ENCODE results near the gene GRIK3.
"Not testable (repeated sequence)": the region's sequence is repeated elsewhere in the genome, so short reads cannot be mapped to it uniquely, and the experiment has no call there.

The GRIK3 gene

DNA sequence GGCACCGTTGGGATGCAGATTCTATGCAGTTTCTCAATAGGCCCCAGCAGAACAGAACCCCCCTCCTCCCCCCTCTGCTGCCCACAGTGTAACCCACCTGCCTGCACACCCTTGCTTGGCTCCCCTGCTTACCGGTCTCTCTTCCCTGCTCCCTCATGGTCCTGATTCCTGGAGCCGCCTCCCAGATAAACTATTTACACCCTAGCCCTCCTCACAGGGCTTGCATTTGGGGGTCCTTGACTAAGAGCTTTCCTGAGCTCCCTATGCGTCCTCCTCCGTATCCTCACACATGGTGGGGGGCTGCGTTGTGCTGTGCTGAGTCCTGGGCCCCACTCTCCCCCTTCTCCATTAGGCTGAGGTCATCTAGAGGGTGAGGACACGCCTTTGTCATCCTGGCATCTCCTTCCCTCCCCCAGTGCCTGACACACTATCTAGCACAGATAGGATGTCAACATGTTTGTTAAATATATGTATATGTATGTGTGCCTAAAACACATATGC is 121.9 kb downstream of the GRIK3 start:
- in situ Hi-C loops (cut with MboI; ENCODE audit: low sequenced_read_pairs): no loop called here

DNA sequence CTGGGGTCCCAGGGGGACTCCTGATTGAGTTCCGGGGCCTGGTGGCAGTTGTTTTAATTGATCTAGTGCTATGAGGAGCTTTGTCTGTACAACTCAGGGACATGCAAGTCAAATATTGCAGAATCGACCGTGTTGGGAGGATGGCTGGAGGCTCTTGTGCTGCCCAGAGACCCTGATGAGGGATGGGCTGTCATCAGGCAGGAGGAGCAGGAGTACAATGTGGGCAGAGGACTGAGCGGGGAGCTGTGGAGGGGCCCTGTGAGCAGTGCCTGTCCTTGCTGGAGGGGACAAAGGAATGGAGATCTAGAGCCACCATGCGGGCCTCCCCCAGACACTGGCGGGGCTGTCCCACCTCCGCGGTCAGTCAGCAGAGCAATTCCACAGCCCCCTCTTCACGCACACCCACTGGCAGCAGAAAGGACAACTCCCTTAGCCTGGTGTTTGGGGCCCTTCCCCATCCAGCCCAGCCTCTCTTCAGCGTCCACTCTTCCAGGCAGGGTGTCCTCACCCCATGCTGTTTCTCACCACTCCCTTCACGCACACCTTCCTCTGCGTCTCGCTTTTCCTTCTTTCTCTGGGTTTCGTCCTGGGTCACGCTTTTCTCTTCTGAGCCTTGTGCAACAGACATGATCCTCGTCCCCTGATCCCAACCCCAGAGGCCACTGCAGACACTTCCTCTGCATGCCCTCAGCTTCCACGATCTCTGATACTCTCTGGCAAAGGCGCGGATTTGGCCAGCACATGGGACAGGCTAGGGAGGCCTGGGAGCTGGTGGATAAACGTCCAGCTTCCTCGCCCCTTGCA is 122.6 kb downstream of the GRIK3 start:
- in situ Hi-C loops (cut with MboI; ENCODE audit: low sequenced_read_pairs): no loop called here

DNA sequence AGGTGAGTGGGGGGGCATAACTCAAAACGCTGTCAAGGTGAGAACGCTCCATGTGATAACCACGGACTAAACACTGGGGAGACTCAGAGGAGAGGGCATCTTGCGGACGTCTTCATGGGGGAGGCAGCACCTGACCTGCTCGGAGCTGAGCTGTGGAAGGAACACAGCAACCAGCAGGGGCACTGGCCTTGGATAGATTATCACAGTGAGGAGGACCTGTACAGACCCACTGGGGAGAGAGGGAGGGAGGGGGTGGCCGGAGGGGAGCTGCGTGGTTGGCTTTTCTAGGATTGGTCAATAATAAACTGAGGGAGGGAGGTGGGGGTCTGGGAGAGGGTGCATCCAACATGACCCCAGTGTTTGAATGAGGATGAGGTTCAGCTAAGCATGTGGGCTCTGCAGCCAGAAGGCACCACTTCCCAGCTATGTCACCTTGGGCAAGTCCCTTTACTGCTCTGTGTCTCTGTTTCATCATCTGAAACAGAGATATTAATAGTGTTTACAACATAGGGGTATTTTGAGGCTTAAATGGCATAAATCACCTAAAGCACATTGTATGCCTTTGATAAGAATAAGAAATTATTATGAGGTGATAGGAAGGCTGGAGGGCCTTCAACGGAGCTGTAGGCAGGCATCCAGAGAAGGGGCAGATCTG is 123.3 kb downstream of the GRIK3 start:
- in situ Hi-C loops (cut with MboI; ENCODE audit: low sequenced_read_pairs): no loop called here

DNA sequence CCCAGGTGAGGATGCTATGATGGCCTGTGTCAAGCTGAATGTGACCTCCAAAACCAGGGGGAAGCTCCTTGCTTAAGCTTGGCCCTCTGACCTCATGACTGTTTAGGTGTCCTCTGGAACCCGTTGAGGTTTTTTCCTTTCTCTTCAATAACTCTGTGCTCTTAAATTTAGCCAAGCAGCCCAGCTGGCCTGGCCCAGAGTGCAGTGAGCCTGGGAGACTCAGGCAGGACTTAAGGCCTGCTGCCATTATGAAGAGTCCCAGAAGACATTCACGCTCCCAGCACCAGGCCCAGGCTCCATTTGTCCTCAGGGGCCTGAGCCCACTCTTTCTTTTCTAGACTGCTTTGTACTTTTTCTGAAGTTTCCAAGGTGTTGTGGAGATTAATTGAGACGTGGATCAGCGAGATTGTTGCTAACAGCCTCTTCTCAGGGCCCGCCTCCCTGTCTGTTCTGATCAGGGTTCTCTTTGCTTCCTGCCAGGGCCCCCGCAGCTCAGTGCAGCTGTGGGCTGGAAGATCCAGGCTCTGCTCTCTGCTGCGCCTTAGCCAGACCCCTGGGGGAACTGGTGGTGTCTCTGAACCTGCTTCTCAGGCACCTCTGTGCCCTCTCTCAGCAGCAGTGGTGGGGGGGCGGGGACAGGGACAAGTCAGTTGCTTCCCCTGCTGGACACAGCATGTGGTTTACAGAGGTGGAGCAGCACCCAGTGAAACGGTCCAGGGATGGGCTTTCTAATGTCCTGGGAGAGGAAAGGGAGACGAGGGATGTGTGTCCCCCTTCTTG is 124.2 kb downstream of the GRIK3 start:
- in situ Hi-C loops (cut with MboI; ENCODE audit: low sequenced_read_pairs): no loop called here

DNA sequence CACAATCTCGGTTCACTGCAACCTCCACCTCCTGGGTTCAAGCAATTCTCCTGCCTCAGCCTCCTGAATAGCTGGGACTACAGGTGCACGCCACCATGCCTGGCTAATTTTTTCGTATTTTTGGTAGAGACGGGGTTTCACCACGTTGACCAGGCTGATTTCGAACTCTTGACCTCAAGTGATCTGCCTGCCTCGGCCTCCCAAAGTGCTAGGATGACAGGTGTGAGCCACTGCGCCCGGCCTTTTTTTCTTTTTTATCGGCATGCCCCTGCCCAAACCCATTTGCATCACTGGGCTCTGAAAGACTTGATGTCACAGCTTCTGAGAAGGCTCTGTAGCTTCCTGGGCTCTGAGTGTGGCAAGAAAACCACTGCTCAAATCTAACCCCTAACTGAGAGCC is 125.0 kb downstream of the GRIK3 start:
- in situ Hi-C loops (cut with MboI; ENCODE audit: low sequenced_read_pairs): not testable (repeated sequence)

DNA sequence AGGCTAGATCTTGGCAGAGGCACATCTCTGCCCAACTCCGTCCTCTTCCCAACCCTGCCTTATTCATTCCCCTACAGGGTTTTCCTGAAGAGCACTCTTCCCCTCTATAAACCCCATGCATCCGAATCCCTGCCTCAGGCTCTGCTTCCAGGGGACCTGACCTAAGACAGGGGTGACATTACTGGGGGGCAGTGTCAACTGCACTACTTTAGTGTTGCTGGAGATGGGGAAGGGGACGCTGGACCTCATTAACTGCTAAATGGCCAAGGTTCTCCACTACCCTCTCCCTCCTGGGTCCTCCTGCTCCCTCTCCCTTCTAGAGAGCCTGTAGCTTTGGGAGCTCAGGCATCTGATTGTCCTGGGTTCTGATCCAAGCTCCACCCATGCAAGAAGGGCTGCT is 126.2 kb downstream of the GRIK3 start:
- in situ Hi-C loops (cut with MboI; ENCODE audit: low sequenced_read_pairs): no loop called here

DNA sequence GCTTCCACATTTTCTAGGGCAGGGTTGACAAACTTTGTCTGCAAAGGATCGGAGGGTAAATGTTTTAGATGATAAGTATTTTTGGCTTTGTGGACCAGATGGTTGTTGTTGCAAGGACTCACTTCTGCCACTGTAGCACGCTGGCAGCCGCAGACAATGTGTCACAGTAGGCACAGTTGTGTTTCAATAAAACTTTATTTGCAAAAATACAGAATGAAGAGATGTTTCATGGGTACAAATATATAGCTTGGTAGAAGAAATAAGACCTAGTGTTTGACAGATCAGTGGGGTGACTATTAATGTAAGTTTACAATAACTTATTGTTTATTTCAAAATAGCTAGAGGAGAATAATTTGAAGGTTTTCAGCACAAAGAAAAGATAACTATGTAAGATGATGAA is 127.8 kb downstream of the GRIK3 start:
- in situ Hi-C loops (cut with MboI; ENCODE audit: low sequenced_read_pairs): no loop called here

DNA sequence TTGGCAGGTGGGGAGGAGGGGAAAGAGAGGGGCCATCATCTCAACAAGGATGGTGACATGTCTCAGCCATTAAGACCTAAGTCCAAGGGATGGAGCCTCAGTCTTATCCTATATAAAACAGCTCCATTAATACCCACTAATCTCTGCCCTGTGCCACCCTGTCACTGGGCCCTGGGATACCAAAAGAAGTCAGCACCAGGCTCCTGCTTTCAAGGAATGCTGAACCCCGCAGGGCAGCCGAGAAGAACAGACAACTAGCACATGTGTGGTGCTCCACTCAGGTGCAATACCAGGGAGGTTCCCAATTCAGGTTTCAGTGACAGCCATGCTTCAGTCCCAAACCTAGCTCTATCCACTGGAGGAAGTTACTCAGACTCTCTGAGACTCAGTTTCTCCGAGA is 128.4 kb downstream of the GRIK3 start:
- in situ Hi-C loops (cut with MboI; ENCODE audit: low sequenced_read_pairs): no loop called here

DNA sequence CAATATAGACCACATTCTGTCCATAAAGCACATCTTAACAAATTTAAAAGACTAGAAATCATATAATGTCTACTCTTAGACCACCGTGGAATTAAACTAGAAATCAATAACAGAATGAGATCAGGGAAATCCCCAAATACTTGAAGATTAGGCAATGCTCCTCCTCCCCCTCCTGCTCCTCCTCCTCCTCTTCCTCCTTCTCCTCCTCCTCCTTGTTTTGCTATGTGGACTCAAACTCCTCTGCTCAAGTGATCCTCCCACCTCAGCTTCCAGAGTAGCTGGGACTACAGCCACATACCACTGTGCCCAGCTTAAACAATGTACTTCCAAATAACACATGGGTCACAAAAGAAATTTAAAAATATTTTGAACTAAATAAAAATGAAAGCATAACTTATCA is 134.2 kb downstream of the GRIK3 start:
- in situ Hi-C loops (cut with MboI; ENCODE audit: low sequenced_read_pairs): no loop called here

DNA sequence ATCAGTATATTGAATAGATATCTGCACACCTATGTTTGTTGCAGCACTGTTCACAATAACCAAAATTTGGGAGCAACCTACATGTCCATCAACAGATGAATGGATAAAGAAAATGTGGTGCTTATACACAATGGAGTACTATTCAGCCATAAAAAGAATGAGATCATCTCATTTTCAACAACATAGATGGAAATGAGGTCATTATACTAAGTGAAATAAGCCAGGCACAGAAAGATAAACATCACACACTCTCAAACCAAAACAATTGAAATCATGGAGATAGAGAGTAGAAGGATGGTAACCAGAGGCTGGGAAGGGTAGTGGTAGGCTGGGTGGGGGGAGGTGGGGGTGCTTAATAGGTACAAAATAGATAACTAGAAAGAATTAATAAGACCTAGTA is 136.5 kb downstream of the GRIK3 start:
- in situ Hi-C loops (cut with MboI; ENCODE audit: low sequenced_read_pairs): not testable (repeated sequence)

DNA sequence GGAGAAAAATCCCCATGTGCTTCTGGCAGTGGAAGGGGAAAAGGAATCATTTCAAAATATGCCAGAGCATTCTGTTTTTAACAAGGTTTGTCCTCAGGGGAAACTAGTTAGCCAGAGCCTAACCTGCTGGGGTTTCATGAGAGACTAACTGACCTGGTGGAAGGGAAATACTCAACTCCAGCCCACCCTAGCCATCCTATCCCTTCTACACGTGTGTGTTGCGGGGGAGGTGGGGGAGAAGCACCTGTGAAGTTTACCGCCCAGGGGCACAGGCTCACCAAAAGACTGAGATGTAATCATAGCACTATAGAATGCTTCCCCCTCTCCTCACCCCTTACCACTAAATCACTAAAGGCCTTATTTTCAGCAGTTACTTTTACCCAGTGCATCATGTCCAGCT is 139.5 kb downstream of the GRIK3 start:
- in situ Hi-C loops (cut with MboI; ENCODE audit: low sequenced_read_pairs): no loop called here

DNA sequence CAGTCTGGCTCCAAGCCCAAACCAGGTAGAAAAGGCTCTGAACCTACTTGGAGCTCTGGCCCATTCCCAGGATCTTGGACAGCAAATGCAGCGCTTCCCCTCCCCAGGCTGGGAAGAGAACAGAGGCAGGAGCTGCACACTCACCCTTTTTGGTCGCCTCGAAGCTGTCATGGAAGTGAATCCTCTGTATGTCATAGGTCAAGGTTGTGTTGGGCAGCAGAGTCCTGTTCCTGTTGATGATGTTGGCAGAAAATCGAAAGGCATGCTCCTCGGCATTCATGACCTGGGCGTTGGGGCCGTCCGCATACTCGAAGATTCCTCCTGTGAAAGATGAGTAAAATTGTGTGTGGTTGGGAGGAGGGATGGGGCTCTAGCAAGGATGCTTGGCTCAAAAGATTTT is 143.5 kb downstream of the GRIK3 start:
- in situ Hi-C loops (cut with MboI; ENCODE audit: low sequenced_read_pairs): no loop called here

DNA sequence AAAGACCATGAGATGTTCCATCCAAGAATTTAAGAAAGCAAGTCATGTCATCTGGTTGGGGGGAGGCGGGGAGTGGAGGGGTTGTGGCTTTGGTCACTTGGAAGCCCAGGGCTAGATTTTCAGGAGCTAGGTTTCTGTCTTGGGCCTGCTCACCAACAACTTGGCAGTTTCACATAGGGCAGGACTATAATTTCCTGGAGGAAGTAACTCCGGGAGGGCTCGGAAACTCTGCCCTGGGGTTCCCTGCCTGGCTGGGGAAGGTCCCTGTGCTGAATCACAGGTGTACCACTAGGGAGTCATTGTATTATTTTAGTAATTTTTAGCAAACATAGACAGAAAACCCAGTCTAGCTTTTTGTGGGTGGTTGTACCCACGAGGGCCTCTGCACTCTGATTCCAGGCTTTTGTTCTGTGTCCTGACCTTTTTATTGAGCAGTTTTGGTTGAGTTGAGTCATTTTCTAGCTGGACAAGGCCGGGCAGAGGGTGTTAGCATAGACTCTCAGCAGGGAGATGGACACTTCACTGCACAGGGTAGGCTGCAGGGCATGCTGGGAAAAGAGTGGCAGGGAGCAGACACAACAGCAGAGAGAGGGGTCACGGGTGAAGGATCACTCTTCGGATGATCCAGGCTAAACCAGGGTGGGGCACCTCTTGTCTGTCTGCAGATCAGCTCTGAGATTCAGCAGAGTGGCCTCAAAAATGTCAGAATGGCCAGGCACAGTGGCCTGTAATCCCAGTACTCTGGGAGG is 144.7 kb downstream of the GRIK3 start:
- in situ Hi-C loops (cut with MboI; ENCODE audit: low sequenced_read_pairs): no loop called here

DNA sequence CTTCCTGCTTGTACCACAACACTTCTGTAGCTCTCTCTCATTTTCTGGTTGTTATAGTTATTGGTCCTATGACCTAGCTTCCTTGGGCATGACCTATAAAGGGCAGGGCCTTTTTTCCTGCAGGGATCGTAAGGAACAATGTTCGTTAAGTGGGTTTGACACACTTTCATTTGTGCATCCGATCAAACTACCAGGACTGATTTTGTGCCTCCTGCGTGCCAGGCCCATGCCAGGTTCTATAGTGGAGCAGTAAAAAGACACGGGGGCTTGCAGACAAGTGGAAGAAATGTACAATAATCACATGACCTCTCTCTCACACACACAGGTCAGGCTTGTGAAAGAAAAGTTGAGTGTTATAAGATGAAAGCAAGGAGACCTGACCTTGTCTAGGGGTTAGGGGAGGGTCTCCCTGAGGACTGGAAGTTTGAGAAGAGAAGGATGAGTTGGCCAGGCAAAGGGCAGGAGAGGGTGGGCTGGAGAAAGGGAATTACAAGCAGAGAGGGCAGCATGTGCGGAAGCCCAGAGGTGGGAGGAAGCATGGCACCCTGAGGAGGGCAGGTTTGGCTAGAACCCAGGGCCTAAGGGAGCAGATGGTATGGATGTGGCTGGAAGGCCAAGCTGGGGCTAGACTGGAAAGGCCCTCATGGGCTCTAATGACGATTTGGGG is 145.4 kb downstream of the GRIK3 start:
- in situ Hi-C loops (cut with MboI; ENCODE audit: low sequenced_read_pairs): no loop called here

DNA sequence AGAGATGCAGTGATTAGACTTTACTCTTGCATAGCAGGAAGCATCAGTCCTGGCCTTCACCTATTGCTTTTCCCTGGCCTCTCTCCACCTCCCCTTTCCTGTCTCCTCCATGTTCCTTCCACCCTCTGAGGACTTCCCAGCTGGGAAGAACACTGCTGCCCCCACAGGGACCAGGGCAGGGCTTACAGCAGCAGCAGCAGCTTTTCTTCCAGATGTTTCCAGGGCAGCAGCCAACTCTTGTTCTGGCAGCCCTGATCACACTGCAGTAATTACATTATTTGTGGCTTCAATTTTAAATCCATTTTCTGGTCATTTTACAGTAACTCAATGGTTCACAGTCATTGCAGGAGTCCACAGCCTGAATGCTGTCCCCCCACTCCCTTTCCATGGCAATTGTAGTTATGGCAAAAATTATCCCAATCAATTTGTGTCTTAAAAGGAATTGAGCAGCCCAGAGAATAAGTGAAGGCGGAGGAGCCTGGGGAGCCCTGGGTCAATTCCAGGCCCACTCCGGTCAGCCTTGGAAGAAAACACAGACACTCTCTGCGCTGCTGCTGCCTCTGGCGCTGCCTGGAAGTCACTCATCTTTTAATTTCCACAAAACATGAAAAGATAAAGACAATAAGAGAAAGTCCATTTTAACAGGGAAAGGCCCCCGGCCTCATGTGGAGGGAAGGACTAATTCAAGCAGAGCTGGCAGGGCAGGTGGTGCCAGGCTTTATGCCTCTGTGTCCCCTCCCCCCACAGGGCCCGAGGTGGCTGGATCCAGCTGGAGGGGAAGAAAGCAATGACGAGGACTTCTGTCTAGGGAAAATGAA is 148.6 kb downstream of the GRIK3 start:
- in situ Hi-C loops (cut with MboI; ENCODE audit: low sequenced_read_pairs): no loop called here

DNA sequence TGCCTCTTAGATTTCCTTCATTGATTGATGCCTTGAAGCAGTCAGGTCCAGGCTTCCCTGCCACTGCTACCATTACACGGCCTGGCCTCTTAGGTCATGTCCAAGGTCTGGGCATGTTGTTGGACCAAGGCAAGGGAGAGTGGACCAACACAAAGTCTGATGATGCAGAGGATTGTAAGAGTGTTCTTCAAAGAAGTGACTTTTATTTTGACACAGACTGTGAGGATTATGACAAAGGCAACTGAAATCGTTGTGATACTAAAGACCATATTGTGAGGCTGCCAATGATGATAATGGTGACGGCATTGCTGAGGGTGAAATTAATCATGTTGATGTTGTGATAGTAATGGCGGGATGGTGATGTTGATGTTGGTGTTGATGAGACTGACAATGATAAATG is 149.5 kb downstream of the GRIK3 start:
- in situ Hi-C loops (cut with MboI; ENCODE audit: low sequenced_read_pairs): no loop called here

DNA sequence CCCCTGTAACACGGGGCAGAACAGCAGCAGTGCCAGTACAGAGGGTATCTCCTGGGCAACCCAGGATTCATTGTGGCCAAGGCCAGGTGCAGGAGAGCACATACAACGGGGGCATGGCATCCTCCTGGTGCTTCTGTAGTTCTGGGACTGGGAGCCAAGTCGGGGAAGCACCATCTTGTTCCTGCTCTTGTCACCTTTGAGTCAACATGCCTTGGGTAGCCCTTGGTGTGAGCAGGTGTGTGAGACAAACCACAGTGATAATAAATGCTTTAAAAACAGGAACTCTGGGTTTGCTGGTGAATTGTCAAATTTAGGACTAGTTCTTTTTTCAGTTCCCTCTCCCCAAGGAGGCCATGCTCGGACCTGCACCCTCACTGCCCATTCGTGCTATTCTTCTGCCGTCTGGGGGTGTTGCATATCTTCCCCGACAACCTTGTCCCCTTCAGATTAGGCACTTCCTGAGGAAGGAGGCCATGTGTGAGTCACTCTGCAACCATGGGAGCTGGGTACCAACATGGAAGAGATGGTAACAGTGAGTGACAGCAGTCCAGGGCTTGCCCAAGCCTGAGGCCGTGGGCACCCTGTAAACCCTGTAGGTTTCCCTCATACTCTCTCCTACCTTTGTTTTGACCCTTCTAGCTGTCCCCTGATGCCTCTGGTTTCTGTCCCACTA is 150.2 kb downstream of the GRIK3 start:
- in situ Hi-C loops (cut with MboI; ENCODE audit: low sequenced_read_pairs): no loop called here

DNA sequence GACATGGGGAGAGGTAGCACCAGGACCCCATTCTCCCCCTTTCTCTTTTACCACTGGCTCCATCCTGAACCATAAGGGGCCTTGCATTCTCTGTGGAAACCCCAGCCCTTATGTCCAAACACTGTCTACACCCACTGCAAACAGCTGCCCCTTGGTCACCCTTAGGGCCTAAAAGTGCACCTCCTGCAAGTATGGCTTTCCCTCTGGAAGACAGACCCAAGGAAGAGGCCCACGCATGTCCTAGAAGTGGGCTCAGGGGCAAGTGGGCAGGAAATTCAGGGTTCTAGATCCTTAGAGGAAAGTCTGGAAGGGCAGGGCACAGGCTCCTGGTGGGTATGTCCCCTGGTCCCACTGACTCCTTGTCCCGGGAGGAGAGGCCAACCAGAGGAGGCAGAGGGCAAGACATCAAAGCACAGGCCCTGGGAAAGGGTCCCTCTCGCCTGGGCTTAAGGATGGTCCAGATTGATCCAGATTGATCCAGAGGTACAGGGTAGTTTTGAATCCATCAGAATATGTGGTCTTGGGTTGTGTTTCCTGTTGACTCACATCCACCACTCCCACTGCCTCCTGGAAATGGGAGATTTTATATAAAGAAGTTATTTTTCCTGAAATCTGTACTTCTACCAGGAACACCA is 150.9 kb downstream of the GRIK3 start:
- in situ Hi-C loops (cut with MboI; ENCODE audit: low sequenced_read_pairs): no loop called here
